Endothelial cell of umbilical vein (primary cell): ENCODE measurements around the gene NEUROG3. TPM values are rescaled to one million over a fixed set of nuclear protein-coding genes. Genes with fewer than 3 reads are reported as not detected.

Source experiments
- BruUV-seq: library from RNA; stranded (reverse); fragments of 400-500 nt; replicated peaks from 2 replicates; lab custom pipeline; 2021; lab: Mats Ljungman, UMichigan
- CTCF ChIA-PET: fragments of 300-600, 350-600 bp; sonication (Branson Sonifier 250); formaldehyde crosslinking; loops from one replicate; lab custom pipeline; 2021; ENCODE audit warnings: antibody characterized with exemption, inconsistent platforms; lab: Charles Lee
- POLR2A ChIA-PET: fragments of 300-600, 350-600 bp; sonication (Branson Sonifier 250); formaldehyde crosslinking; loops from one replicate; lab custom pipeline; 2021; ENCODE audit warnings: antibody characterized with exemption, inconsistent platforms; lab: Charles Lee
- DNase-seq: peaks from one replicate; pipeline ENCODE4 v3.0.0-alpha.2; 2011; ENCODE audit warnings: low read depth, low spot score
- FAIRE-seq: peaks from 2 replicates; lab custom pipeline; 2011; peaks lifted over from hg19 to GRCh38; lab: Jason Lieb, UNC
- H2AFZ ChIP-seq: 2 replicates; pipeline ENCODE4 v1.6.0; 2012; ENCODE audit warnings: low read depth, low read length, control low read depth, inconsistent platforms
- H3K27ac ChIP-seq: 2 replicates; pipeline ENCODE4 v1.5.1; 2011; ENCODE audit warnings: low read depth, mild to moderate bottlenecking, control low read depth, low read length, moderate library complexity; ENCODE audit not compliant: insufficient read depth
- H3K27me3 ChIP-seq, 2 experiments: 2 replicates each; pipeline versions ENCODE4 v1.6.0 to v1.6.1; 2011; ENCODE audit warnings: low read length in 2 of 2, mixed read lengths in 1 of 2; ENCODE audit not compliant: control insufficient read depth in 2 of 2, insufficient read depth in 2 of 2
- H3K36me3 ChIP-seq, 2 experiments: 2 replicates in 1 of 2; 3 replicates in 1 of 2; pipeline ENCODE4 v1.5.1; 2011; ENCODE audit warnings: low read length in 2 of 2, mild to moderate bottlenecking in 1 of 2, moderate library complexity in 1 of 2; ENCODE audit not compliant: control insufficient read depth in 2 of 2, insufficient read depth in 2 of 2; ENCODE audit errors: extremely low read depth in 1 of 2
- H3K4me1 ChIP-seq: 3 replicates; pipeline ENCODE4 v1.5.1; 2011; ENCODE audit warnings: mild to moderate bottlenecking, low read length; ENCODE audit not compliant: control insufficient read depth, insufficient read depth; ENCODE audit errors: extremely low read depth
- H3K4me2 ChIP-seq: 2 replicates; pipeline ENCODE4 v1.6.1; 2011; ENCODE audit warnings: low read length, control low read depth, mixed read lengths; ENCODE audit not compliant: insufficient read depth
- H3K4me3 ChIP-seq, 3 experiments: fragments of 200-600 bp in 1 of 3; sonication (generic), shearing (Covaris generic) in 1 of 3; replicated peaks in 1 of 3; 2 replicates each; pipeline ENCODE4 v1.5.1; 2011 to 2016; ENCODE audit warnings: control low read depth in 3 of 3, low read length in 3 of 3, mild to moderate bottlenecking in 2 of 3, inconsistent platforms in 1 of 3, low read depth in 1 of 3, moderate library complexity in 1 of 3; ENCODE audit not compliant: insufficient read depth in 1 of 3
- H3K79me2 ChIP-seq: 2 replicates; pipeline ENCODE4 v1.6.0; 2012; ENCODE audit warnings: low read length, inconsistent platforms; ENCODE audit not compliant: control insufficient read depth, insufficient read depth
- H3K9ac ChIP-seq: replicated peaks from 2 replicates; pipeline ENCODE3; 2011; ENCODE audit warnings: low read length, control low read depth; ENCODE audit not compliant: insufficient read depth; ENCODE audit errors: extremely low read depth
- H3K9me1 ChIP-seq: replicated peaks from 3 replicates; pipeline ENCODE4 v1.6.0; 2011; ENCODE audit warnings: mild to moderate bottlenecking, low read length; ENCODE audit not compliant: control insufficient read depth, insufficient read depth; ENCODE audit errors: extremely low read depth
- H3K9me3 ChIP-seq: replicated peaks from 2 replicates; pipeline ENCODE4 v1.5.1; 2012; ENCODE audit warnings: low read length, inconsistent platforms; ENCODE audit not compliant: control insufficient read depth, insufficient read depth
- H4K20me1 ChIP-seq: replicated peaks from 2 replicates; pipeline ENCODE3; 2011; ENCODE audit warnings: mild to moderate bottlenecking, low read length; ENCODE audit not compliant: control insufficient read depth, insufficient read depth; ENCODE audit errors: extremely low read depth
- EZH2 ChIP-seq: IDR thresholded peaks from 2 replicates; pipeline ENCODE4 v1.6.1; 2012; ENCODE audit warnings: borderline replicate concordance, low read depth, mild to moderate bottlenecking, moderate library complexity, low read length, inconsistent platforms; ENCODE audit not compliant: severe bottlenecking
- GATA2 ChIP-seq: IDR thresholded peaks from 2 replicates; pipeline ENCODE4 v1.7.0; 2011; ENCODE audit warnings: low read depth, mild to moderate bottlenecking, moderate library complexity, mixed read lengths, low read length; ENCODE audit not compliant: insufficient read length, insufficient read depth
- JUN ChIP-seq: IDR thresholded peaks from 2 replicates; pipeline ENCODE4 v1.6.1; 2011; ENCODE audit warnings: borderline replicate concordance, low read depth; ENCODE audit not compliant: insufficient read length, insufficient read depth
- POLR2A ChIP-seq: IDR thresholded peaks from 2 replicates; pipeline ENCODE4 v1.6.1; 2012; ENCODE audit warnings: low read depth, mild to moderate bottlenecking, control low read depth, low read length
- POLR2AphosphoS5 ChIP-seq: IDR thresholded peaks from 2 replicates; pipeline ENCODE4 v1.6.1; 2012; ENCODE audit warnings: low read depth, mild to moderate bottlenecking, control low read depth, low read length, moderate library complexity; ENCODE audit not compliant: insufficient read depth
- dilution Hi-C: fragments of 300-500 bp; cut with MboI; formaldehyde crosslinking; loops from one replicate; pipeline ENCODE4 v1.15.0; 2019; ENCODE audit warnings: low sequenced_read_pairs; ENCODE audit not compliant: extremely low pct_ligation_motif_present
- intact Hi-C: fragments of 100-400 bp; cut with micrococcal nuclease; formaldehyde crosslinking; loops from one replicate; pipeline ENCODE4 v1.10.0; 2022
- polyA plus RNA-seq, 4 experiments: library from polyadenylated mRNA; depleted of rRNA in 3 of 4; stranded (reverse) in 3 of 4; unstranded in 1 of 4; fragments of >200 nt; gene quantifications; 2 replicates each; pipeline versions ENCODE4 v1.2.1 to v1.2.3, GENCODE V29; 2011 to 2012; ENCODE audit warnings: missing spikeins in 1 of 4
- total RNA-seq: library from RNA; stranded (reverse); gene quantifications from 2 replicates; pipeline ENCODE4 v1.2.3, GENCODE V29; 2021
- TF ChIP-seq, protein P1 (sequence below), 2 donors: IDR thresholded peaks; 1 replicate in 1 of 2; 2 replicates in 1 of 2; pipeline ENCODE4 v1.5.1; 2011; ENCODE audit warnings: low read length in 2 of 2, mild to moderate bottlenecking in 2 of 2, moderate library complexity in 2 of 2, control low read depth in 1 of 2, inconsistent platforms in 1 of 2, low read depth in 1 of 2; ENCODE audit not compliant: insufficient read depth in 1 of 2; ENCODE audit errors: extremely low read depth in 1 of 2
- TF ChIP-seq, protein P2 (sequence below): IDR thresholded peaks from 2 replicates; pipeline ENCODE4 v1.6.1; 2011; ENCODE audit not compliant: insufficient read depth, insufficient read length

NEUROG3 gene
- total and polyA plus RNA-seq, 2 donors (not counting 3 experiments of a cell fraction or from before 2014, with no cell fraction given) = not detected

DNA sequence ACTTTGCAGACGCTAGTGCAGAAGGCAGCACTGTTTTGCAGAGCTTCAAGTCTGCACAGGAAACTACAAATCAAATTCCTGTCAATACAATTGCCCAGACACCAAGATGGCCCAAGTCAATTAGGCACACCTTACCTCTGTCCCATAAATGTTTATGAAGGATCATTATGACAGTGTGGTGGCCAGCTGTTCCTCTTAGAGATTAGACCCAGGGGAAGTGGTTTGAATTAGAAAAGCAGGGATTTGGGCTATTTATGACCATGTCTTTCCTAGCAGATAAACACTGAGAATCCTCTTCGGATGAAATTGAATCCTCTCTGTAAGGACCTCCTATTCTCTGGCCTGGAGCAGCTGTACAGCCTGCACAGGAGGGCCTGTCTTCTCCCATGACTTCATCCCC is 9.9 kb upstream of the NEUROG3 start:
- no peaks in the 10 kb centered on the region for H3K9me1 ChIP-seq
- POLR2A ChIA-PET = no interaction called here

DNA sequence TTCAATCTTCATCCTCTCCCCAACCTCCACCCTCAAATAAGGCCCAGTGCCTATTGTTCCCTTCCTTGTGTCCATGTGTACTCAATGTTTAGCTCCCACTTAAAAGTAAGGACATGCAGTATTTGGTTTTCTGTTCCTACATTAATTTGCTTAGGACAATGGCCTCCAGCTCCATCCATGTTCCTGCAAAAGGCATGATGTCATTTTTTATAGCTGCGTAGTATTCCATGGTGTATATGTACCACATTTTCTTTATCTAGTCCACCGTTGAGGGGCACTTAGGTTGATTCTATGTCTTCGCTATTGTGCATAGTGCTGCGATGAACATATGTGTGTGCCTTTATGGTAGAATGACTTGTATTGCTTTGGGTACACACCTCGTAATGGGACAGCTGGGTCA is 7.2 kb upstream of the NEUROG3 start:
- dilution Hi-C loops = no loop called here
- Histone ChIP-seq H3K9me3 (no peaks in the 10 kb centered on the region), H3K36me3 (no peaks in the 10 kb centered on the region), H2AFZ (no peak overlapping the region), H3K27me3 (peaks cover 40 to 64% of the 10 kb centered on the region in 2 experiments), H4K20me1 (no peaks in the 10 kb centered on the region), H3K27ac (no peak overlapping the region), H3K79me2 (no peaks in the 10 kb centered on the region), H3K4me3 (no peak overlapping the region), H3K9me1 (no peaks in the 10 kb centered on the region), H3K9ac (no peak overlapping the region), H3K4me1 (no peaks in the 10 kb centered on the region), H3K4me2 (no peak overlapping the region)
- no peak for DNase-seq
- FAIRE-seq = no peak
- ChIA-PET CTCF (no interaction called here), POLR2A (no interaction called here)
- no TSS peak for BruUV-seq
- intact Hi-C loops = no loop called here
- TF ChIP-seq JUN (no peak), POLR2AphosphoS5 (no peak), EZH2 (no peak), GATA2 (no peak)
- TF ChIP-seq, protein P1, sequence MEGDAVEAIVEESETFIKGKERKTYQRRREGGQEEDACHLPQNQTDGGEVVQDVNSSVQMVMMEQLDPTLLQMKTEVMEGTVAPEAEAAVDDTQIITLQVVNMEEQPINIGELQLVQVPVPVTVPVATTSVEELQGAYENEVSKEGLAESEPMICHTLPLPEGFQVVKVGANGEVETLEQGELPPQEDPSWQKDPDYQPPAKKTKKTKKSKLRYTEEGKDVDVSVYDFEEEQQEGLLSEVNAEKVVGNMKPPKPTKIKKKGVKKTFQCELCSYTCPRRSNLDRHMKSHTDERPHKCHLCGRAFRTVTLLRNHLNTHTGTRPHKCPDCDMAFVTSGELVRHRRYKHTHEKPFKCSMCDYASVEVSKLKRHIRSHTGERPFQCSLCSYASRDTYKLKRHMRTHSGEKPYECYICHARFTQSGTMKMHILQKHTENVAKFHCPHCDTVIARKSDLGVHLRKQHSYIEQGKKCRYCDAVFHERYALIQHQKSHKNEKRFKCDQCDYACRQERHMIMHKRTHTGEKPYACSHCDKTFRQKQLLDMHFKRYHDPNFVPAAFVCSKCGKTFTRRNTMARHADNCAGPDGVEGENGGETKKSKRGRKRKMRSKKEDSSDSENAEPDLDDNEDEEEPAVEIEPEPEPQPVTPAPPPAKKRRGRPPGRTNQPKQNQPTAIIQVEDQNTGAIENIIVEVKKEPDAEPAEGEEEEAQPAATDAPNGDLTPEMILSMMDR (IDR thresholded peaks at IDR 0.05; ENCODE audit: extremely low read depth in 1 of 2, insufficient read depth in 1 of 2, low read depth in 1 of 2, low read length in 2 of 2) = no peak

More for the DNA sequence above, 9.9 kb upstream of the NEUROG3 start:
- dilution Hi-C loops = no loop called here
- DNase-seq (no peak), FAIRE-seq (no peak)
- no peak overlapping the region for H3K9ac ChIP-seq
- intact Hi-C loops = no loop called here
- no peak overlapping the region for H2AFZ ChIP-seq
- H4K20me1 ChIP-seq = no peaks in the 10 kb centered on the region
- CTCF ChIA-PET = no interaction called here
- H3K4me3 ChIP-seq = no peak overlapping the region
- H3K4me1 ChIP-seq = no peaks in the 10 kb centered on the region
- no peak for TF ChIP-seq POLR2A
- TF ChIP-seq, protein P2, sequence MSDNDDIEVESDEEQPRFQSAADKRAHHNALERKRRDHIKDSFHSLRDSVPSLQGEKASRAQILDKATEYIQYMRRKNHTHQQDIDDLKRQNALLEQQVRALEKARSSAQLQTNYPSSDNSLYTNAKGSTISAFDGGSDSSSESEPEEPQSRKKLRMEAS = no peak
- TF ChIP-seq EZH2 = no peak
- no peak overlapping the region for H3K27ac ChIP-seq
- H3K79me2 ChIP-seq = no peaks in the 10 kb centered on the region
- no peak overlapping the region for H3K4me2 ChIP-seq
- no TSS peak for BruUV-seq
- H3K36me3 ChIP-seq = no peaks in the 10 kb centered on the region
- H3K9me3 ChIP-seq = no peaks in the 10 kb centered on the region
- peaks cover 20 to 44% of the 10 kb centered on the region in 2 experiments for H3K27me3 ChIP-seq
